NCI-H748 treated with DMSO at 0.1 percent for 48 hours (cell line): ENCODE results near the gene LGALS9B.
"Not testable (repeated sequence)": the region's sequence is repeated elsewhere in the genome, so short reads cannot be mapped to it uniquely, and the experiment has no call there.

Experiments used
- DNase-seq: peaks from one replicate; lab custom pipeline; 2025; lab: John Stamatoyannopoulos, UW

LGALS9B gene

GRCh38 chr17:20466999-20467398 lies 340 bp downstream of the LGALS9B start:
- DNase-seq: not testable (repeated sequence)

- not testable (repeated sequence) for DNase-seq
Observed at GRCh38 chr17:20466553-20466952, 786 bp downstream of the LGALS9B start.

- not testable (repeated sequence) for DNase-seq
Observed at GRCh38 chr17:20465535-20465934, 1.8 kb downstream of the LGALS9B start.

GRCh38 chr17:20464854-20465414 lies 2.4 kb downstream of the LGALS9B start:
- DNase-seq: not testable (repeated sequence)

GRCh38 chr17:20462158-20462557 lies 5.2 kb downstream of the LGALS9B start:
- DNase-seq: not testable (repeated sequence)

- DNase-seq: not testable (repeated sequence)
Observed at GRCh38 chr17:20457848-20458381, 9.4 kb downstream of the LGALS9B start.

- DNase-seq: not testable (repeated sequence)
Observed at GRCh38 chr17:20455106-20455505, 12.2 kb downstream of the LGALS9B start.

- not testable (repeated sequence) for DNase-seq
Observed at GRCh38 chr17:20453820-20454434, 13.4 kb downstream of the LGALS9B start.

- not testable (repeated sequence) for DNase-seq
Observed at GRCh38 chr17:20450852-20451251, 16.5 kb downstream of the LGALS9B start.

GRCh38 chr17:20447534-20448321 lies 19.6 kb downstream of the LGALS9B start:
- DNase-seq: not testable (repeated sequence)

GRCh38 chr17:20446895-20447294 lies 20.4 kb downstream of the LGALS9B start:
- peak; percentile 4 for DNase-seq

GRCh38 chr17:20444581-20445236 lies 22.6 kb downstream of the LGALS9B start:
- DNase-seq: not testable (repeated sequence)

- DNase-seq: not testable (repeated sequence)
Observed at GRCh38 chr17:20444173-20444572, 23.2 kb downstream of the LGALS9B start.

- DNase-seq: not testable (repeated sequence)
Observed at GRCh38 chr17:20443632-20444031, 23.7 kb downstream of the LGALS9B start.

- not testable (repeated sequence) for DNase-seq
Observed at GRCh38 chr17:20440665-20441064, 26.7 kb downstream of the LGALS9B start.

- not testable (repeated sequence) for DNase-seq
Observed at GRCh38 chr17:20435166-20435565, 32.2 kb downstream of the LGALS9B start.

GRCh38 chr17:20433382-20433781 lies 34.0 kb downstream of the LGALS9B start:
- DNase-seq: not testable (repeated sequence)

GRCh38 chr17:20427264-20427663 lies 40.1 kb downstream of the LGALS9B start:
- DNase-seq: not testable (repeated sequence)

GRCh38 chr17:20422826-20423225 lies 44.5 kb downstream of the LGALS9B start:
- not testable (repeated sequence) for DNase-seq

GRCh38 chr17:20418838-20419237 lies 48.5 kb downstream of the LGALS9B start:
- DNase-seq: not testable (repeated sequence)

GRCh38 chr17:20417492-20418080 lies 49.8 kb downstream of the LGALS9B start:
- not testable (repeated sequence) for DNase-seq
